ENCODE data around the gene RPL23. TPM values are rescaled to one million over a fixed set of nuclear protein-coding genes. Genes with fewer than 3 reads are reported as not detected.

Gene RPL23
- total and polyA plus RNA-seq, 9 of the 15 experiments (the other 6 are each of a cell fraction or from before 2014, with no cell fraction given), result 1,745 to 3,667 (median 3,096) TPM

- TF ChIP-seq IRF9 (tag; IDR thresholded peaks at IDR 0.05) (no peak), HIVEP1 (CRISPR knock-in tag; IDR thresholded peaks at IDR 0.05) (no peak), TCF7 (IDR thresholded peaks at IDR 0.05; ENCODE audit: borderline replicate concordance) (no peak), ELF4 (CRISPR knock-in tag; IDR thresholded peaks at IDR 0.05) (no peak), ARNT (IDR thresholded peaks at IDR 0.05) (peak in 1 of 2 experiments; percentile 77; a peak in 1 of 4 replicates), HDAC1 (IDR thresholded peaks at IDR 0.05) (peak in 1 of 2 experiments; percentile 50; a peak in 1 of 4 replicates), ZBTB33 (CRISPR knock-in tag; IDR thresholded peaks at IDR 0.05) (peak; percentile 9; the same call in 1 of the 2 replicates), YY1 (IDR thresholded peaks at IDR 0.05; ENCODE audit: borderline replicate concordance in 1 of 3, control insufficient read depth in 1 of 3, extremely low read depth in 1 of 3, insufficient read depth in 3 of 3, insufficient read length in 1 of 3, insufficient replicate concordance in 2 of 3, low read depth in 1 of 3, low read length in 2 of 3) (no peak), ZNF79 (CRISPR knock-in tag; IDR thresholded peaks at IDR 0.05; ENCODE audit: low read depth) (no peak), HNRNPH1 (optimal IDR thresholded peaks at IDR 0.05; ENCODE audit: low read depth, low read length) (no peak), GABPB2 (CRISPR knock-in tag; conservative IDR thresholded peaks at IDR 0.05) (no peak), OTX1 (CRISPR knock-in tag; IDR thresholded peaks at IDR 0.05) (no peak), RBM14 (IDR thresholded peaks at IDR 0.05; ENCODE audit: borderline replicate concordance, insufficient read depth, low read depth, low read length) (no peak), ZNF609 (CRISPR knock-in tag; IDR thresholded peaks at IDR 0.05; ENCODE audit: borderline replicate concordance) (no peak), E2F1 (CRISPR knock-in tag; IDR thresholded peaks at IDR 0.05) (no peak), STAT5B (CRISPR knock-in tag; IDR thresholded peaks at IDR 0.05) (no peak), SNRNP70 (optimal IDR thresholded peaks at IDR 0.05; ENCODE audit: low read depth, low read length) (no peak), CHD4 (IDR thresholded peaks at IDR 0.05; ENCODE audit: insufficient read depth, insufficient replicate concordance, low read depth, low read length, poor library complexity, severe bottlenecking) (no peak)
Measured at GRCh38 chr17:38900978-38901656, 47.6 kb upstream of the RPL23 start (continued).
